Skeletal muscle tissue (tissue), 4 donors: ENCODE data around the gene IFNK. TPM values are rescaled to one million over a fixed set of nuclear protein-coding genes. Genes with fewer than 3 reads are reported as not detected.

Source experiments
- H3K27ac ChIP-seq: one replicate; pipeline ENCODE4 v1.7.0; 2013; ENCODE audit warnings: mild to moderate bottlenecking, low read depth, low read length, inconsistent platforms
- H3K27me3 ChIP-seq, 3 donors: one replicate each; pipeline ENCODE4 v1.7.0; 2013; ENCODE audit warnings: low read length in 3 of 3; ENCODE audit not compliant: control insufficient read depth in 3 of 3, insufficient read depth in 3 of 3
- H3K36me3 ChIP-seq, 3 donors: one replicate each; pipeline ENCODE4 v1.7.0; 2013; ENCODE audit warnings: low read length in 3 of 3; ENCODE audit not compliant: control insufficient read depth in 3 of 3, insufficient read depth in 3 of 3
- H3K4me1 ChIP-seq, 3 donors: one replicate each; pipeline ENCODE4 v1.7.0; 2013; ENCODE audit warnings: low read length in 3 of 3, mild to moderate bottlenecking in 3 of 3; ENCODE audit not compliant: control insufficient read depth in 3 of 3, insufficient read depth in 3 of 3
- H3K4me3 ChIP-seq, 3 donors: one replicate each; pipeline ENCODE4 v1.7.0; 2013; ENCODE audit warnings: low read length in 3 of 3
- H3K9ac ChIP-seq, 3 donors: one replicate each; pipeline ENCODE4 v1.7.0; 2013; ENCODE audit warnings: low read length in 3 of 3, mild to moderate bottlenecking in 3 of 3, moderate library complexity in 2 of 3, low read depth in 1 of 3
- H3K9me3 ChIP-seq, 3 donors: one replicate each; pipeline ENCODE4 v1.7.0; 2013; ENCODE audit warnings: low read length in 3 of 3; ENCODE audit not compliant: control insufficient read depth in 3 of 3
- total RNA-seq: library from RNA; depleted of rRNA; stranded (reverse); fragments of >200 nt; gene quantifications from one replicate; pipeline ENCODE4 v1.2.3, GENCODE V29; 2014
- donor health status: Osteomylitis.

Gene IFNK
- total RNA-seq, 1 donor from 2014 or later, result not detected

GRCh38 chr9:27528076-27528885 is 4.2 kb downstream of the IFNK start:
- Histone ChIP-seq H3K27ac (peak overlapping the region; percentile 67), H3K9ac (peak overlapping the region; percentile 73 to 90 (median 80)), H3K36me3 (no peaks in the 10 kb centered on the region), H3K27me3 (no peaks in the 10 kb centered on the region), H3K9me3 (no peaks in the 10 kb centered on the region), H3K4me3 (peak overlapping the region; percentile 79 to 81 (median 79)), H3K4me1 (peaks cover 6 to 16% (median 6%) of the 10 kb centered on the region in 3 donors)

- H3K9ac ChIP-seq, result peak overlapping the region; percentile 73 to 90 (median 80)
Measured at GRCh38 chr9:27528886-27529315, 4.8 kb downstream of the IFNK start.

GRCh38 chr9:27529316-27530278 is 5.5 kb downstream of the IFNK start, which contains the start of gene MOB3B:
TSS of gene MOB3B (minus strand) at chr9:27529814. CDS start at chr9:27455550, 74,264 bp downstream.
- H3K4me1 ChIP-seq, result peaks cover 6 to 16% (median 6%) of the 10 kb centered on the region in 3 donors
- peak within 1 kb of the TSS; percentile 73 to 90 (median 80) for H3K9ac ChIP-seq
- peak within 1 kb of the TSS; percentile 67 for H3K27ac ChIP-seq
- H3K4me3 ChIP-seq, result peak within 1 kb of the TSS; percentile 79 to 81 (median 79)
- H3K9me3 ChIP-seq, result no peaks in the 10 kb centered on the region
- H3K27me3 ChIP-seq, result no peaks in the 10 kb centered on the region
- H3K36me3 ChIP-seq, result no peaks in the 10 kb centered on the region

More at GRCh38 chr9:27528886-27529315, 4.8 kb downstream of the IFNK start:
- Histone ChIP-seq H3K9me3 (no peaks in the 10 kb centered on the region), H3K4me3 (peak overlapping the region; percentile 79 to 81 (median 79)), H3K4me1 (peaks cover 6 to 16% (median 6%) of the 10 kb centered on the region in 3 donors), H3K36me3 (no peaks in the 10 kb centered on the region), H3K27ac (peak overlapping the region; percentile 67), H3K27me3 (no peaks in the 10 kb centered on the region)

GRCh38 chr9:27530915-27531755 is 7.0 kb downstream of the IFNK start:
- H3K27me3 ChIP-seq, result no peaks in the 10 kb centered on the region
- no peaks in the 10 kb centered on the region for H3K9me3 ChIP-seq
- no peak overlapping the region for H3K4me3 ChIP-seq
- no peaks in the 10 kb centered on the region for H3K36me3 ChIP-seq
- H3K9ac ChIP-seq, result no peak overlapping the region
- H3K27ac ChIP-seq, result no peak overlapping the region
- H3K4me1 ChIP-seq, result peaks cover 6 to 16% (median 6%) of the 10 kb centered on the region in 3 donors

- no peaks in the 10 kb centered on the region for H3K9me3 ChIP-seq
- no peaks in the 10 kb centered on the region for H3K36me3 ChIP-seq
- H3K27ac ChIP-seq, result no peak overlapping the region
- H3K4me1 ChIP-seq, result peaks cover 10 to 21% (median 12%) of the 10 kb centered on the region in 3 donors
- H3K9ac ChIP-seq, result no peak overlapping the region
- H3K27me3 ChIP-seq, result no peaks in the 10 kb centered on the region
- no peak overlapping the region for H3K4me3 ChIP-seq
Measured at GRCh38 chr9:27532046-27532445, 8.0 kb downstream of the IFNK start.

- H3K4me3 ChIP-seq, result no peak overlapping the region
- peaks cover 8 to 25% (median 13%) of the 10 kb centered on the region in 3 donors for H3K4me1 ChIP-seq
- no peaks in the 10 kb centered on the region for H3K9me3 ChIP-seq
- H3K27ac ChIP-seq, result no peak overlapping the region
- no peaks in the 10 kb centered on the region for H3K36me3 ChIP-seq
- no peak overlapping the region for H3K9ac ChIP-seq
- no peaks in the 10 kb centered on the region for H3K27me3 ChIP-seq
Measured at GRCh38 chr9:27533311-27533710, 9.2 kb downstream of the IFNK start.

- H3K27me3 ChIP-seq, result no peaks in the 10 kb centered on the region
- H3K9me3 ChIP-seq, result no peaks in the 10 kb centered on the region
- H3K4me1 ChIP-seq, result peaks cover 10 to 26% (median 15%) of the 10 kb centered on the region in 3 donors
- H3K4me3 ChIP-seq, result no peak overlapping the region
- H3K36me3 ChIP-seq, result no peaks in the 10 kb centered on the region
- H3K27ac ChIP-seq, result no peak overlapping the region
- no peak overlapping the region for H3K9ac ChIP-seq
Measured at GRCh38 chr9:27534131-27534530, 10.0 kb downstream of the IFNK start.

- Histone ChIP-seq H3K27me3 (no peaks in the 10 kb centered on the region), H3K4me1 (peaks cover 16 to 29% (median 20%) of the 10 kb centered on the region in 3 donors), H3K36me3 (no peaks in the 10 kb centered on the region), H3K4me3 (no peak overlapping the region), H3K27ac (no peak overlapping the region), H3K9me3 (no peaks in the 10 kb centered on the region), H3K9ac (no peak overlapping the region)
Measured at GRCh38 chr9:27534658-27535209, 10.6 kb downstream of the IFNK start.

- Histone ChIP-seq H3K27me3 (no peaks in the 10 kb centered on the region), H3K4me3 (no peak overlapping the region), H3K27ac (no peak overlapping the region), H3K4me1 (peaks cover 25 to 30% (median 29%) of the 10 kb centered on the region in 3 donors), H3K36me3 (no peaks in the 10 kb centered on the region), H3K9ac (no peak overlapping the region), H3K9me3 (no peaks in the 10 kb centered on the region)
Measured at GRCh38 chr9:27535701-27536118, 11.6 kb downstream of the IFNK start.
